Measurements from ENCODE around the gene GTF3C1.

GTF3C1 gene

DNA sequence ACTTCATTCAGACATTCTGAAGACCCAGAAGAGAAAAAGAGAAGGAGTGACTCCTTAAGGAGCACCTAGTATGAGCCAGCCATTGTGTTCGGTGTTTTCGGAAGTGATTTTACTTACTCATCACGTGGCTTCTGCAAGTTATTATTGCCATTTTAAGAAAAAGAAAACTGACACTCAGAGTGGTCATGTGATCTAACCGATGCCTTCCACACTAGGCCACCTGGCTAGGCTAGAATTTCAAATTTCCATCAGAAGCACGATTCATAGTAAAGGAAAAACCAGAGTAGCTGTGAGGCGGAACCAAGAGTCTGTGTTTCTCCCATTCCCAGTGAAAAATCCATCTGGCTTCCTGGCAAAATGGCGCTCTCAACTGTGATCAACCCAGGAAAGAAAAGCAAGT lies 32.0 kb downstream of the GTF3C1 start:
- no peak overlapping the region for H3K4me2 ChIP-seq (ENCODE audit: low read length)
- no peak overlapping the region for H2AFZ ChIP-seq
- H3K27ac ChIP-seq: no peak overlapping the region
- H3K9ac ChIP-seq: no peak overlapping the region
- H3K36me3 ChIP-seq (ENCODE audit: control insufficient read depth, insufficient read depth, low read length): no peaks in the 10 kb centered on the region
- no peaks in the 10 kb centered on the region for H3K4me1 ChIP-seq
- no peaks in the 10 kb centered on the region for H3K27me3 ChIP-seq (ENCODE audit: control insufficient read depth, insufficient read depth, low read length)
- TF ChIP-seq, protein P1, sequence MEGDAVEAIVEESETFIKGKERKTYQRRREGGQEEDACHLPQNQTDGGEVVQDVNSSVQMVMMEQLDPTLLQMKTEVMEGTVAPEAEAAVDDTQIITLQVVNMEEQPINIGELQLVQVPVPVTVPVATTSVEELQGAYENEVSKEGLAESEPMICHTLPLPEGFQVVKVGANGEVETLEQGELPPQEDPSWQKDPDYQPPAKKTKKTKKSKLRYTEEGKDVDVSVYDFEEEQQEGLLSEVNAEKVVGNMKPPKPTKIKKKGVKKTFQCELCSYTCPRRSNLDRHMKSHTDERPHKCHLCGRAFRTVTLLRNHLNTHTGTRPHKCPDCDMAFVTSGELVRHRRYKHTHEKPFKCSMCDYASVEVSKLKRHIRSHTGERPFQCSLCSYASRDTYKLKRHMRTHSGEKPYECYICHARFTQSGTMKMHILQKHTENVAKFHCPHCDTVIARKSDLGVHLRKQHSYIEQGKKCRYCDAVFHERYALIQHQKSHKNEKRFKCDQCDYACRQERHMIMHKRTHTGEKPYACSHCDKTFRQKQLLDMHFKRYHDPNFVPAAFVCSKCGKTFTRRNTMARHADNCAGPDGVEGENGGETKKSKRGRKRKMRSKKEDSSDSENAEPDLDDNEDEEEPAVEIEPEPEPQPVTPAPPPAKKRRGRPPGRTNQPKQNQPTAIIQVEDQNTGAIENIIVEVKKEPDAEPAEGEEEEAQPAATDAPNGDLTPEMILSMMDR (IDR thresholded peaks at IDR 0.05): no peak
- no peaks in the 10 kb centered on the region for H3K9me3 ChIP-seq (ENCODE audit: control insufficient read depth, low read length)
- no peak overlapping the region for H3K4me3 ChIP-seq (ENCODE audit: low read depth, low read length)
- H3K79me2 ChIP-seq: no peaks in the 10 kb centered on the region

DNA sequence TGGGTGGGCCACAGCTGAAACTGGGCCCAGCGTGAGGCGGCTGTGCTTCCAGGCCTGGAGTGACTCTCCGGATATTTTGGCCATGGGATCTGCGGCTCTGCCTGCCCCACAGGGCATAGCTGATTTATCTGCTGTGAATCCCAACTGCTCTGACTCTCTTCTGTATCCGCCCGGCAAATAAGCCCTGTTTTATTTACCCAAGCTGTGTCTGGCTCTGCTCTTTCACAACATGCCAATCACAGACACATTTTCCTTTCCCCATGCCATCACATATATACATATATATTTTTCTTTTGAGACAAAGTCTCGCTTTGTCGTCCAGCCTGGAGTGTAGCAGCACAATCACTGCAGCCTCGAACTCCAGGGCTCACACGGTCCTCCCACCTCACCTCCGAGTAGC lies 33.3 kb downstream of the GTF3C1 start:
- H3K4me2 ChIP-seq (ENCODE audit: low read length): no peak overlapping the region
- no peaks in the 10 kb centered on the region for H3K9me3 ChIP-seq (ENCODE audit: control insufficient read depth, low read length)
- H3K36me3 ChIP-seq (ENCODE audit: control insufficient read depth, insufficient read depth, low read length): no peaks in the 10 kb centered on the region
- no peak overlapping the region for H3K9ac ChIP-seq
- no peaks in the 10 kb centered on the region for H3K79me2 ChIP-seq
- H3K27ac ChIP-seq: no peak overlapping the region
- H3K4me1 ChIP-seq: peaks cover 12% of the 10 kb centered on the region
- TF ChIP-seq, protein P1 (IDR thresholded peaks at IDR 0.05): no peak
- no peak overlapping the region for H2AFZ ChIP-seq
- H3K4me3 ChIP-seq (ENCODE audit: low read depth, low read length): no peak overlapping the region
- H3K27me3 ChIP-seq (ENCODE audit: control insufficient read depth, insufficient read depth, low read length): no peaks in the 10 kb centered on the region

DNA sequence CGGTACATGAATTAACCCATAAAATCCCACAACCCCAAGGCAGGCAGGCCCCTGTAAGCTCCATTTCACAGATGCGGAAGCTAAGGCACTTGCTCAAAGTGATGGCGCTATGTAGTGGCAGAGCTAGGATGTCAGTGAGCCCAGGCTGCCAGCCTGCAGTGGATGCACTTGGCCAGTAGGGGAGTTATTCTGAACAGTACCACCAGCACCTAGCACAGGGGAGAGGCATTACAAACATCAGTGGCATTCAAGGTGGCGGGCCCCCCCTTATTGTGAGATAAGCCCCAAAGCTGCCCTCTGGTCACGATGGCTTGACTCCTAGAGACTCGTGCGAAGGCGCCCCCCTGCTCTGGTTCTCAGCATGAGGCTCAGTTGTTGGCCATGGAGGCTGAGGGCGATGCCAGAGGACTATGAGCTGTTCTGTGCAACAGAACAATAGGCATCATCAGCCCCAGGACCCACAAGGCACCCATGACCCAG lies 33.8 kb downstream of the GTF3C1 start:
- no peaks in the 10 kb centered on the region for H3K9me3 ChIP-seq (ENCODE audit: control insufficient read depth, low read length)
- H2AFZ ChIP-seq: no peak overlapping the region
- no peak overlapping the region for H3K4me3 ChIP-seq (ENCODE audit: low read depth, low read length)
- no peak overlapping the region for H3K27ac ChIP-seq
- H3K9ac ChIP-seq: no peak overlapping the region
- TF ChIP-seq, protein P1 (IDR thresholded peaks at IDR 0.05): peak; percentile 32
- H3K4me2 ChIP-seq (ENCODE audit: low read length): no peak overlapping the region
- H3K79me2 ChIP-seq: no peaks in the 10 kb centered on the region
- peaks cover 12% of the 10 kb centered on the region for H3K4me1 ChIP-seq
- H3K36me3 ChIP-seq (ENCODE audit: control insufficient read depth, insufficient read depth, low read length): no peaks in the 10 kb centered on the region
- H3K27me3 ChIP-seq (ENCODE audit: control insufficient read depth, insufficient read depth, low read length): no peaks in the 10 kb centered on the region

DNA sequence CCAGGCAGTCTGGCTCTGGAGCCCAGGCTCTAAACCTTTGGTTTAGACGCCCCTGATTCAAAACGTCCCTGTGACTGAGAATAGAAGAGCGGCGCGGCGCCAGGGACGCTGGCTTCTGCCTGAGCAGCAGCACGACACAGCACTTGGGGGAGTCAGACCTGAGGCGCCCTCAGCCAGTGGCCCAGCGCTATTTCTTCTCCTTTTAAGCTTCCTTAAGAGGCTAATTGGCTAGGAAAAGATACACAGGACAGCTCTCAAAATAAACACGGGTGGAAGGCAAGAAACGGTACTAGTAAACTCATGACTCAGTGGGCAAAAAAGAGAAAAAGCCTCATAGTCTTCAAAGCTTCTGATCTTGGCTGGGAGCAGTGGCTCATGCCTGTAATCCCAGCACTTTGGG lies 34.9 kb downstream of the GTF3C1 start:
- no peaks in the 10 kb centered on the region for H3K36me3 ChIP-seq (ENCODE audit: control insufficient read depth, insufficient read depth, low read length)
- H3K9ac ChIP-seq: no peak overlapping the region
- no peaks in the 10 kb centered on the region for H3K79me2 ChIP-seq
- no peaks in the 10 kb centered on the region for H3K9me3 ChIP-seq (ENCODE audit: control insufficient read depth, low read length)
- no peaks in the 10 kb centered on the region for H3K27me3 ChIP-seq (ENCODE audit: control insufficient read depth, insufficient read depth, low read length)
- H3K4me1 ChIP-seq: peaks cover 12% of the 10 kb centered on the region
- no peak overlapping the region for H3K4me3 ChIP-seq (ENCODE audit: low read depth, low read length)
- H3K4me2 ChIP-seq (ENCODE audit: low read length): no peak overlapping the region
- H2AFZ ChIP-seq: no peak overlapping the region
- TF ChIP-seq, protein P1 (IDR thresholded peaks at IDR 0.05): no peak
- H3K27ac ChIP-seq: no peak overlapping the region

DNA sequence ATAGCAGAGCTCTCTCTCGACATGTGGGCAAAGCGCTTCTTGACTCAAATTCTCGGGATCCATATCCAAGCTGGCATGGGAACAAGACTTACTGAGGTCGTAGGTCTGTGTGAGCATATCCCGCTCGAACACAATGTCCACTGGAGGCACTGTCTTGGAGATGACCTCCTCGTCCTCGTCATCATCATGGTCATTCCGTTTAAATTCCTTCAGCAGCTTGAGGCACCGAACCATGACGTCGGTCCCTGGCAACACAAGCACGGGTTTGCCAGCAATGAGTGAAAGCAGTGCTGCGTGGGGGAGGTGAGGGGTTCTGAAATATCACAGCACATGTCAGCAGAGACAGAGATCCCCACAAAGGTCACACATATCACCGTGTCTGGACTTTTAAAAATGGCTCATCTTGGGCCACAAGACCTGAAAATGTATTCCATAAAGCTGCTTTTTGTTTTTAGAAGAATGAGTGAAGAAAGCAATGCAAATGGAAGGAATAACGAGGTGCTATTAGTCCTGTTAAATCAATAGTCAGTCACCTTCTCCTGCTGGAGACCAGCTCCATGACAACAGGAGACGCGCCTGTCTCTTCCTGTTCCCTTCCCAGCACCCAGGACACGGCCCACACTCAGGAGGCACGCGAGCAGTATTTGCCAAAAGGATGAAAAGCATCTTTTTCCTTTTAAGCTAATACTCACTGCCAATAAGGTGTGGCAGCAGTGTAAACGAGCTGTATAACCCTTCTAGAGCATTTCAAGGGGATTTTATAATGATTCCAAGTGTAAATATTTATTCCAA lies 37.9 kb downstream of the GTF3C1 start:
- no peaks in the 10 kb centered on the region for H3K27me3 ChIP-seq (ENCODE audit: control insufficient read depth, insufficient read depth, low read length)
- TF ChIP-seq, protein P1 (IDR thresholded peaks at IDR 0.05): peak; percentile 39
- no peak overlapping the region for H3K4me2 ChIP-seq (ENCODE audit: low read length)
- H3K4me1 ChIP-seq: peaks cover 15% of the 10 kb centered on the region
- H3K4me3 ChIP-seq (ENCODE audit: low read depth, low read length): no peak overlapping the region
- H3K9me3 ChIP-seq (ENCODE audit: control insufficient read depth, low read length): no peaks in the 10 kb centered on the region
- H2AFZ ChIP-seq: no peak overlapping the region
- H3K79me2 ChIP-seq: no peaks in the 10 kb centered on the region
- H3K36me3 ChIP-seq (ENCODE audit: control insufficient read depth, insufficient read depth, low read length): no peaks in the 10 kb centered on the region
- peak overlapping the region; percentile 50 for H3K27ac ChIP-seq
- H3K9ac ChIP-seq: no peak overlapping the region
